ENCODE measurements around the gene DBH.

DBH gene

GRCh38 chr9:133683586-133684120, 47.5 kb downstream of the DBH start:
- Histone ChIP-seq H3K27ac (ENCODE audit: low read depth, low read length) (no peak overlapping the region), H3K4me3 (ENCODE audit: insufficient read depth, low read length, poor library complexity, severe bottlenecking) (no peak overlapping the region), H3K4me2 (ENCODE audit: low read depth, low read length, poor library complexity, severe bottlenecking) (no peak overlapping the region), H3K9me3 (ENCODE audit: insufficient read depth, low read length) (no peaks in the 10 kb centered on the region), H3K79me2 (ENCODE audit: insufficient read depth, low read length) (no peaks in the 10 kb centered on the region), H3K36me3 (ENCODE audit: low read length) (no peaks in the 10 kb centered on the region), H3K9ac (ENCODE audit: low read length) (no peak overlapping the region), H4K20me1 (ENCODE audit: low read depth, low read length) (no peaks in the 10 kb centered on the region), H3K27me3 (ENCODE audit: low read length) (no peaks in the 10 kb centered on the region), H3F3A (ENCODE audit: insufficient read depth) (no peaks in the 10 kb centered on the region), H2AFZ (ENCODE audit: low read depth, low read length, severe bottlenecking) (no peak overlapping the region), H3K9me2 (replicated peaks; ENCODE audit: insufficient read depth, low read length) (no peaks in the 10 kb centered on the region)
- TF ChIP-seq CTCF (IDR thresholded peaks at IDR 0.05; ENCODE audit: insufficient read depth, low read length, poor library complexity, severe bottlenecking) (no peak), EZH2phosphoT487 (conservative IDR thresholded peaks at IDR 0.05; ENCODE audit: low read length) (no peak)

- no peaks in the 10 kb centered on the region for H3F3A ChIP-seq (ENCODE audit: insufficient read depth)
- no peaks in the 10 kb centered on the region for H3K36me3 ChIP-seq (ENCODE audit: low read length)
- no peaks in the 10 kb centered on the region for H3K9me2 ChIP-seq (replicated peaks; ENCODE audit: insufficient read depth, low read length)
- no peak overlapping the region for H3K27ac ChIP-seq (ENCODE audit: low read depth, low read length)
- no peaks in the 10 kb centered on the region for H4K20me1 ChIP-seq (ENCODE audit: low read depth, low read length)
- no peaks in the 10 kb centered on the region for H3K79me2 ChIP-seq (ENCODE audit: insufficient read depth, low read length)
- no peak overlapping the region for H2AFZ ChIP-seq (ENCODE audit: low read depth, low read length, severe bottlenecking)
- no peaks in the 10 kb centered on the region for H3K27me3 ChIP-seq (ENCODE audit: low read length)
- H3K4me2 ChIP-seq (ENCODE audit: low read depth, low read length, poor library complexity, severe bottlenecking) = no peak overlapping the region
- no peak for TF ChIP-seq EZH2phosphoT487 (conservative IDR thresholded peaks at IDR 0.05; ENCODE audit: low read length)
- no peak for TF ChIP-seq CTCF (IDR thresholded peaks at IDR 0.05; ENCODE audit: insufficient read depth, low read length, poor library complexity, severe bottlenecking)
- no peaks in the 10 kb centered on the region for H3K9me3 ChIP-seq (ENCODE audit: insufficient read depth, low read length)
- H3K4me3 ChIP-seq (ENCODE audit: insufficient read depth, low read length, poor library complexity, severe bottlenecking) = no peak overlapping the region
- no peak overlapping the region for H3K9ac ChIP-seq (ENCODE audit: low read length)
Measured at GRCh38 chr9:133684121-133684935, 48.2 kb downstream of the DBH start.

- Histone ChIP-seq H3K4me3 (ENCODE audit: insufficient read depth, low read length, poor library complexity, severe bottlenecking) (no peak overlapping the region), H3K27me3 (ENCODE audit: low read length) (no peaks in the 10 kb centered on the region), H4K20me1 (ENCODE audit: low read depth, low read length) (no peaks in the 10 kb centered on the region), H3K9me3 (ENCODE audit: insufficient read depth, low read length) (no peaks in the 10 kb centered on the region), H3F3A (ENCODE audit: insufficient read depth) (no peaks in the 10 kb centered on the region), H2AFZ (ENCODE audit: low read depth, low read length, severe bottlenecking) (no peak overlapping the region), H3K9ac (ENCODE audit: low read length) (no peak overlapping the region), H3K79me2 (ENCODE audit: insufficient read depth, low read length) (no peaks in the 10 kb centered on the region), H3K36me3 (ENCODE audit: low read length) (no peaks in the 10 kb centered on the region), H3K27ac (ENCODE audit: low read depth, low read length) (no peak overlapping the region), H3K9me2 (replicated peaks; ENCODE audit: insufficient read depth, low read length) (no peaks in the 10 kb centered on the region), H3K4me2 (ENCODE audit: low read depth, low read length, poor library complexity, severe bottlenecking) (no peak overlapping the region)
- no peak for TF ChIP-seq CTCF (IDR thresholded peaks at IDR 0.05; ENCODE audit: insufficient read depth, low read length, poor library complexity, severe bottlenecking)
- TF ChIP-seq EZH2phosphoT487 (conservative IDR thresholded peaks at IDR 0.05; ENCODE audit: low read length) = no peak
Measured at GRCh38 chr9:133684936-133685361, 48.8 kb downstream of the DBH start.
